Naive thymus-derived CD4-positive, alpha-beta T cell (primary cell): ENCODE measurements around the gene HHEX. TPM values are rescaled to one million over a fixed set of nuclear protein-coding genes. Genes with fewer than 3 reads are reported as not detected.
"Not testable (repeated sequence)": the region's sequence is repeated elsewhere in the genome, so short reads cannot be mapped to it uniquely, and the experiment has no call there.

Experiments
- ATAC-seq: fragments of 150-1000 bp; cut with Tn5 transposase; 2 replicates; pipeline ENCODE4 v1.10.0; 2021; ENCODE audit warnings: mild to moderate bottlenecking, moderate library complexity
- CTCF ChIA-PET: fragments of 350-600 bp; sonication (Branson Sonifier 250); formaldehyde crosslinking; loops from one replicate; lab custom pipeline; 2021; ENCODE audit warnings: antibody characterized with exemption; lab: Charles Lee
- POLR2A ChIA-PET: fragments of 350-600 bp; sonication (Branson Sonifier 250); formaldehyde crosslinking; loops from one replicate; lab custom pipeline; 2021; ENCODE audit warnings: antibody characterized with exemption, inconsistent platforms; lab: Charles Lee
- DNase-seq, 9 donors: peaks; one replicate each; pipeline versions ENCODE4 v3.0.0 to v3.0.0-alpha.2; 2020 to 2022; ENCODE audit warnings: mixed read lengths in 1 of 9
- H3K27ac ChIP-seq: one replicate; pipeline ENCODE4 v1.7.0; 2013; ENCODE audit warnings: mild to moderate bottlenecking, low read depth, low read length, moderate library complexity
- H3K27me3 ChIP-seq, 2 donors: one replicate each; pipeline ENCODE4 v1.7.0; 2013; ENCODE audit warnings: low read length in 2 of 2, mild to moderate bottlenecking in 2 of 2, moderate library complexity in 2 of 2; ENCODE audit not compliant: control insufficient read depth in 2 of 2, insufficient read depth in 2 of 2
- H3K36me3 ChIP-seq, 3 experiments: 1 replicate in 2 of 3; 2 replicates in 1 of 3; pipeline ENCODE4 v1.7.0; 2013; ENCODE audit warnings: low read length in 3 of 3, mild to moderate bottlenecking in 3 of 3, moderate library complexity in 1 of 3; ENCODE audit not compliant: insufficient read depth in 3 of 3, control insufficient read depth in 2 of 3
- H3K4me1 ChIP-seq, 2 donors: one replicate each; pipeline ENCODE4 v1.7.0; 2013; ENCODE audit warnings: low read length in 2 of 2, mild to moderate bottlenecking in 2 of 2, moderate library complexity in 1 of 2; ENCODE audit not compliant: control insufficient read depth in 2 of 2, insufficient read depth in 2 of 2
- H3K4me3 ChIP-seq: 2 replicates; pipeline ENCODE4 v1.7.0; 2013; ENCODE audit warnings: mild to moderate bottlenecking, low read length
- H3K9me3 ChIP-seq, 3 experiments: 1 replicate in 2 of 3; 2 replicates in 1 of 3; pipeline ENCODE4 v1.7.0; 2013; ENCODE audit warnings: low read length in 3 of 3; ENCODE audit not compliant: control insufficient read depth in 2 of 3
- H3K27ac Mint-ChIP-seq, 9 donors: one replicate each; pipeline ENCODE4 v1.8.0; 2020 to 2022; ENCODE audit warnings: mixed read lengths in 9 of 9, mild to moderate bottlenecking in 8 of 9, moderate library complexity in 5 of 9, inconsistent platforms in 2 of 9
- H3K27me3 Mint-ChIP-seq, 5 donors: one replicate each; pipeline ENCODE4 v1.8.0; 2021 to 2022; ENCODE audit warnings: mixed read lengths in 5 of 5, mild to moderate bottlenecking in 1 of 5
- H3K36me3 Mint-ChIP-seq, 5 donors: one replicate each; pipeline ENCODE4 v1.8.0; 2020 to 2022; ENCODE audit warnings: mixed read lengths in 5 of 5, mild to moderate bottlenecking in 3 of 5, inconsistent platforms in 1 of 5
- H3K4me1 Mint-ChIP-seq, 7 donors: one replicate each; pipeline ENCODE4 v1.8.0; 2020 to 2022; ENCODE audit warnings: mixed read lengths in 7 of 7, mild to moderate bottlenecking in 3 of 7, inconsistent platforms in 1 of 7
- H3K4me3 Mint-ChIP-seq, 10 donors: one replicate each; pipeline ENCODE4 v1.8.0; 2020 to 2022; ENCODE audit warnings: mild to moderate bottlenecking in 10 of 10, mixed read lengths in 10 of 10, moderate library complexity in 6 of 10, inconsistent platforms in 2 of 10
- H3K9me3 Mint-ChIP-seq, 11 donors: one replicate each; pipeline ENCODE4 v1.8.0; 2020 to 2022; ENCODE audit warnings: mixed read lengths in 11 of 11, mild to moderate bottlenecking in 4 of 11, inconsistent platforms in 1 of 11, moderate library complexity in 1 of 11
- intact Hi-C, 2 donors: fragments of 100-400 bp; cut with micrococcal nuclease; formaldehyde crosslinking; loops; one replicate each; pipeline ENCODE4 v1.15.1; 2023
- polyA plus RNA-seq, 2 donors: library from polyadenylated mRNA; unstranded; fragments of 300-500 nt; fragmentation: Illumina TruSeq; gene quantifications; one replicate each; pipeline ENCODE4 v1.2.3, GENCODE V29; 2021
- total RNA-seq, 6 experiments: library from RNA in 5 of 6; stranded (reverse) in 5 of 6; gene quantifications; 1 replicate in 5 of 6; 2 replicates in 1 of 6; pipeline ENCODE4 v1.2.3 and lab custom pipeline; 2021 to 2026

Gene HHEX
- total and polyA plus RNA-seq, 7 experiments from 2014 or later, result 0.18 to 21.4 (median 0.27) TPM; not detected in 2

- ChIA-PET CTCF (no interaction called here), POLR2A (no interaction called here)
- Histone ChIP-seq H3K27me3 (no peaks in the 10 kb centered on the region), H3K4me1 (no peaks in the 10 kb centered on the region), H3K9me3 (no peaks in the 10 kb centered on the region), H3K27ac (no peak overlapping the region), H3K4me3 (no peak overlapping the region), H3K36me3 (no peaks in the 10 kb centered on the region)
- intact Hi-C loops, result no loop called here
- Mint-ChIP-seq H3K36me3 (peaks cover 0 to 6% (median 0%) of the 10 kb centered on the region in 5 donors), H3K9me3 (no peaks in the 10 kb centered on the region), H3K4me1 (peaks cover 0 to 15% (median 0%) of the 10 kb centered on the region in 7 donors), H3K27me3 (peaks cover 5 to 20% (median 16%) of the 10 kb centered on the region in 5 donors), H3K27ac (no peak overlapping the region), H3K4me3 (no peak overlapping the region)
- ATAC-seq (no peak), DNase-seq (no peak)
Observed at GRCh38 chr10:92740762-92741161, 51.0 kb downstream of the HHEX start.

DNA sequence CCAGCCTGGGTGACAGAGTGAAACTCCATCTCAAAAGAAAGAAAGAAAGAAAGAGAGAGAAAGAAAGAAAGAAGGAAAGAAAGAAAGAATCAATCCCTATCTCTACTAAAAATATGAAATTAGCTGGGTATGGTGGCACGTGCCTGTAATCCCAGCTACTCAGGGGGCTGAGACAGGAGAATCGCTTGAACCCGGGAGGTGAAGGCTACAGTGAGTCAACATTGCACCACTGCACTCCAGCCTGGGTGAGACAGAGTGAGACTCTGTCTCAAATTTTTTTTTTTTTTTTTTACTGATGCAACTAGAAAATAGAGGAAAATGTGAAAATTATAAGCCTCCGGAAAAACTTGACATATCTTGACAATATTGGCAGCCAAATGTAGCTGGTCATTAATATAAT lies 52.0 kb downstream of the HHEX start:
- Mint-ChIP-seq H3K4me1 (peaks cover 0 to 15% (median 0%) of the 10 kb centered on the region in 7 donors), H3K27me3 (peaks cover 5 to 22% (median 16%) of the 10 kb centered on the region in 5 donors)
- CTCF ChIA-PET, result interaction anchor here (0.7 kb wide), 1 partner anchor 16 kb away, joined by 5 read pairs; no protein-coding TSS in a partner anchor
- H3K9me3 ChIP-seq, H3K27ac ChIP-seq, intact Hi-C loops, H3K27ac Mint-ChIP-seq, POLR2A ChIA-PET, H3K36me3 ChIP-seq, DNase-seq, H3K4me3 ChIP-seq, ATAC-seq, H3K4me3 Mint-ChIP-seq, H3K4me1 ChIP-seq, H3K27me3 ChIP-seq, H3K9me3 Mint-ChIP-seq, H3K36me3 Mint-ChIP-seq: not testable (repeated sequence)

DNA sequence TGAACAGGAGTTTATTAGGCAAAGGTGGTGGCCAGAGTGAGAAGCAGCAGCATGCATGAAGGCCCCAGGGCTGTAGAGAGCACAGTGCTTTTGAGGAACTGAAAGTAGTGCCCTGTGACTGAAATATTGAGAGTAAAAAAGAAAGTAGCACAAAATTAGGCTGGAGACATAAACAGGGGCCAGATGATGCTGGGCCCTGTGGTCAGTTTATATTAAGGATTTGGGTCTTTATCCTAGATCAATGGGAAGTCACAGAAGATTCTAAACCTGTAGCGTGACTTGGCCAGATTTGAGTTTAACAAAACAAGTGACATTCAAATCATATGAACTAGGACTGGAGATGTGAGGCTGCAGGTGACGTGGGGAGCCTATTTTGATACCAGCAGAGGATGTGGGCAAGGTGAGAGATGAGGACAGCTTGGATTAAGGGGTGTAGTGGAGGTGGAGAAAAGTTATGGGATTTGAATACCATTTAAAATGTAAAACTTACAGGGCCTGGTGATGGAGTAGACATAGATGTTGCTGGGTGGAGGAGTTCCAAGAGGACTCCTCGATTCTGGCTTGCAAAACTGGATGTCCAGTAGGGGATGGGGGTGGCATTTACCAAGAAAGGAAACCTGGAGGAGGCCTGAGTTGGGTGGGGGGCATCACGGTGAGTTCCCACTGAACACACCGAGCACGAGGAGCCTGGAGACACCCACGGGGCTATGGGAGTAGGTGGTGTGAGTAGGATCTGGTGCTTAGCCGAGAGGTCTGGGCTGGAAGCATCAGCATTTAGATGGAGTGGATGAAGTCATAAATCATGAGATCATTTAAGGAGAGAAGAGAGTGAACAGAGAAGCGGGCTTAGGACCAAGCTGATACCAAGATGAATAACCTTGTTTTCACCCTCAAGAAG lies 52.8 kb downstream of the HHEX start:
- no peak overlapping the region for H3K4me3 Mint-ChIP-seq
- ChIA-PET POLR2A (no interaction called here), CTCF (interaction anchor here (0.7 kb wide), 1 partner anchor 15 kb away, joined by 5 read pairs; no protein-coding TSS in a partner anchor)
- ATAC-seq, result peak; percentile 78
- Histone ChIP-seq H3K4me1 (no peaks in the 10 kb centered on the region), H3K27ac (no peak overlapping the region), H3K9me3 (no peaks in the 10 kb centered on the region), H3K36me3 (no peaks in the 10 kb centered on the region), H3K4me3 (no peak overlapping the region), H3K27me3 (no peaks in the 10 kb centered on the region)
- H3K27ac Mint-ChIP-seq, result no peak overlapping the region
- H3K27me3 Mint-ChIP-seq, result peaks cover 5 to 23% (median 16%) of the 10 kb centered on the region in 5 donors
- H3K4me1 Mint-ChIP-seq, result peaks cover 0 to 18% (median 3%) of the 10 kb centered on the region in 7 donors
- peaks cover 0 to 6% (median 0%) of the 10 kb centered on the region in 5 donors for H3K36me3 Mint-ChIP-seq
- DNase-seq, result no peak
- intact Hi-C loops, result no loop called here
- no peaks in the 10 kb centered on the region for H3K9me3 Mint-ChIP-seq

Other genes with a start within 250 kb of the HHEX start
- 10 to 100 TPM; 20.7 to 36.7 (median 28.4) TPM for gene IDE, start 115.9 kb upstream of the HHEX start, total RNA-seq
- 10 to 100 TPM; 11.2 to 16.8 TPM for gene IDE, start 115.9 kb upstream of the HHEX start, polyA plus RNA-seq
- 10 to 100 TPM in 1 of 5 experiments, under 1 TPM in 4; 0.32 to 52.6 (median 0.75) TPM for gene KIF11, start 96.8 kb upstream of the HHEX start, total RNA-seq
- under 1 TPM; 0.19 to 0.52 TPM for gene KIF11, start 96.8 kb upstream of the HHEX start, polyA plus RNA-seq
- 10 to 100 TPM in 3 of 5 experiments, 1 to 10 TPM in 2; 8.1 to 12.1 (median 11.4) TPM for gene EXOC6, start 158.6 kb downstream of the HHEX start, total RNA-seq
- 1 to 10 TPM; 5.8 to 6.0 TPM for gene EXOC6, start 158.6 kb downstream of the HHEX start, polyA plus RNA-seq